OCI-LY3 (cell line): ENCODE measurements around the gene OR2A5.

ENCODE experiments used
- H2AFZ ChIP-seq: fragments of 200-600, 300-600 bp; shearing (Covaris generic); 2 replicates; pipeline ENCODE4 v1.6.0; 2014; ENCODE audit warnings: antibody characterized with exemption, low read depth, low read length
- H3K27ac ChIP-seq: fragments of 200-600, 300-600 bp; sonication (generic); 2 replicates; pipeline ENCODE4 v1.5.1; 2014; ENCODE audit warnings: mild to moderate bottlenecking, low read length, moderate library complexity, mixed read lengths
- H3K27me3 ChIP-seq: fragments of 200-600, 300-600 bp; sonication (generic); 2 replicates; pipeline ENCODE4 v1.6.1; 2014; ENCODE audit warnings: low read depth, low read length, mixed read lengths
- H3K36me3 ChIP-seq: fragments of 200-600, 300-600 bp; sonication (generic); replicated peaks from 2 replicates; pipeline ENCODE3; 2014; ENCODE audit warnings: low read depth, low read length, mixed read lengths
- H3K4me1 ChIP-seq: fragments of 300-600, 200-600 bp; sonication (generic); 2 replicates; pipeline ENCODE4 v1.6.1; 2014; ENCODE audit warnings: low read length, mixed read lengths
- H3K4me2 ChIP-seq: fragments of 200-600, 300-600 bp; sonication (generic); 2 replicates; pipeline ENCODE4 v1.6.1; 2014; ENCODE audit warnings: low read length, mixed read lengths
- H3K4me3 ChIP-seq: fragments of 300-600, 200-600 bp; sonication (generic); 2 replicates; pipeline ENCODE4 v1.5.1; 2014; ENCODE audit warnings: antibody characterized with exemption, mild to moderate bottlenecking, low read length, moderate library complexity
- H3K79me2 ChIP-seq: fragments of 300-600, 200-600 bp; shearing (Covaris generic); 2 replicates; pipeline ENCODE4 v1.6.1; 2014; ENCODE audit warnings: mild to moderate bottlenecking, low read length, mixed read lengths
- H3K9ac ChIP-seq: fragments of 300-600, 200-600 bp; shearing (Covaris generic); 2 replicates; pipeline ENCODE4 v1.6.0; 2014; ENCODE audit warnings: mild to moderate bottlenecking, low read length, moderate library complexity
- H3K9me3 ChIP-seq: fragments of 200-600, 300-600 bp; shearing (Covaris generic); 2 replicates; pipeline ENCODE4 v1.6.1; 2014; ENCODE audit warnings: low read length, mixed read lengths; ENCODE audit not compliant: insufficient read depth
- H4K20me1 ChIP-seq: fragments of 200-600, 300-600 bp; sonication (generic); 2 replicates; pipeline ENCODE4 v1.6.1; 2016; ENCODE audit warnings: low read length, mixed read lengths; ENCODE audit not compliant: insufficient read depth
- CTCF ChIP-seq: fragments of 200-600, 300-600 bp; sonication (generic); IDR thresholded peaks from 2 replicates; pipeline ENCODE4 v1.5.1; 2014; ENCODE audit warnings: antibody characterized with exemption, low read length, low read depth
- EZH2phosphoT487 ChIP-seq: fragments of 200-600 bp; shearing (Covaris generic); IDR thresholded peaks from 2 replicates; pipeline ENCODE4 v1.6.1; 2018; ENCODE audit warnings: antibody characterized with exemption, mixed run types, low read depth

OR2A5 gene

GRCh38 chr7:144032985-144033709 lies 15.6 kb upstream of the OR2A5 start:
- H2AFZ ChIP-seq, result no peak overlapping the region
- H3K79me2 ChIP-seq, result no peaks in the 10 kb centered on the region
- no peaks in the 10 kb centered on the region for H3K9me3 ChIP-seq
- H3K9ac ChIP-seq, result no peak overlapping the region
- H3K27me3 ChIP-seq, result peaks cover 10% of the 10 kb centered on the region
- no peaks in the 10 kb centered on the region for H3K4me1 ChIP-seq
- TF ChIP-seq CTCF (no peak), EZH2phosphoT487 (no peak)
- no peak overlapping the region for H3K4me2 ChIP-seq
- H3K36me3 ChIP-seq, result no peaks in the 10 kb centered on the region
- no peak overlapping the region for H3K27ac ChIP-seq
- H4K20me1 ChIP-seq, result no peaks in the 10 kb centered on the region
- H3K4me3 ChIP-seq, result no peak overlapping the region

DNA sequence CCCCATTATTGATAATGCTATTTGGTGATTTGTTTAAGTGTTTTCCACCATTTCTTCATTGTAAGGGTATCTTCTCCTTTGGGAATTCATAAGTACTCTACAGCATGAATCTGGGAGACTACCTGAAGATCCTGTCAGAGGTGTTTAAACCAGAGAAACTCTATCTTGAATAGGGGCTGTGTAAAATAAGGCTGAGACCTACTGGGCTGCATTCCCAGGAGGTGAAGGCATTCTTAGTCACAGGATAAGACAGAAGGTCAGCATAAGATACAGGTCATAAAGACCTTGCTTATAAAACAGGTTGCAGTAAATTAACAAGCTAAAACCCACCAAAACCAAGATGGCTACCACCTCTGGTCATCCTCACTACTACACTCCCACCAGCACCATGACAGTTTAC lies 13.4 kb upstream of the OR2A5 start:
- no peak overlapping the region for H3K4me3 ChIP-seq
- H3K4me2 ChIP-seq, result no peak overlapping the region
- peaks cover 10% of the 10 kb centered on the region for H3K27me3 ChIP-seq
- no peak overlapping the region for H3K9ac ChIP-seq
- no peak for TF ChIP-seq CTCF
- no peak for TF ChIP-seq EZH2phosphoT487
- H3K9me3 ChIP-seq, result no peaks in the 10 kb centered on the region
- no peaks in the 10 kb centered on the region for H3K79me2 ChIP-seq
- H3K36me3 ChIP-seq, result no peaks in the 10 kb centered on the region
- no peaks in the 10 kb centered on the region for H3K4me1 ChIP-seq
- H2AFZ ChIP-seq, result no peak overlapping the region
- no peaks in the 10 kb centered on the region for H4K20me1 ChIP-seq
- no peak overlapping the region for H3K27ac ChIP-seq

DNA sequence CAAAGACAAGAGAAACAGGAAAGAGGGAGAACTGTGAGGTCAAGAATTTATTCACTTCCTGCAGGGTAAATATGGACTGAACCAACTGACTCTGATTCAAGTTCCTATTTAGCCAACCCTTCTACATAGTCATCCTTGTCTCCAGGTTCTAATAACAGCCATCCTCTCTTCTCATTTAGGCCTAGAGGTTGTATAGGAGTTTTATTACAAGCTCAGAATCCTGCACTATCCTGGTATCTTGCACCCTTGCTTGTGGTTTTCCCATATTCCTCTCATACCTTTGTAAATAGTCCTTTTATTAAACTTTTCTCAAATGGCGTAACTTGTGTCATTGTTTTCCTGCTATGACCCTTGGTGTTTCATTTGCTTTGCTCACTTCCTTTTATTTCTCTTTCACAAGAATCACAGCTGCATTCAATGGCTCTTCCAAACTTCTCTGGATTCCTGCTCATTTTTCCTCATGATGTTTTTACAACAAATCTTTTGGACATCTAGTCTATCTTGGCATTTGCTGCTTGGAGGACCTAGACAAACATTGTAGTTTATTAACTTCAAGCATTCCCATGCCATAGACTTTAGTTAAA lies 12.4 kb upstream of the OR2A5 start:
- Histone ChIP-seq H3K9me3 (no peaks in the 10 kb centered on the region), H3K4me1 (no peaks in the 10 kb centered on the region), H4K20me1 (no peaks in the 10 kb centered on the region), H3K36me3 (no peaks in the 10 kb centered on the region), H3K79me2 (no peaks in the 10 kb centered on the region), H3K4me3 (no peak overlapping the region), H3K27ac (no peak overlapping the region), H2AFZ (no peak overlapping the region), H3K9ac (no peak overlapping the region), H3K27me3 (peaks cover 10% of the 10 kb centered on the region), H3K4me2 (no peak overlapping the region)
- TF ChIP-seq EZH2phosphoT487, result no peak
- TF ChIP-seq CTCF, result no peak

GRCh38 chr7:144037414-144038035 lies 11.2 kb upstream of the OR2A5 start:
- Histone ChIP-seq H3K79me2 (no peaks in the 10 kb centered on the region), H3K4me2 (no peak overlapping the region), H3K27me3 (peaks cover 13% of the 10 kb centered on the region), H2AFZ (no peak overlapping the region), H3K4me1 (no peaks in the 10 kb centered on the region), H3K9me3 (no peaks in the 10 kb centered on the region), H3K4me3 (no peak overlapping the region), H3K9ac (no peak overlapping the region), H3K36me3 (no peaks in the 10 kb centered on the region), H4K20me1 (no peaks in the 10 kb centered on the region), H3K27ac (no peak overlapping the region)
- TF ChIP-seq CTCF (no peak), EZH2phosphoT487 (no peak)
